GM12878 (cell line): Measurements from ENCODE around the gene FLACC1. TPM values are rescaled to one million over a fixed set of nuclear protein-coding genes. Genes with fewer than 3 reads are reported as not detected.

Experiments used
- ATAC-seq: fragments of 200-7000 bp; cut with Tn5 transposase; 3 replicates; pipeline ENCODE4 v1.9.1; 2020; ENCODE audit warnings: mild to moderate bottlenecking, moderate library complexity
- BruUV-seq: library from RNA; stranded (reverse); fragments of 400-500 nt; replicated peaks from 2 replicates; lab custom pipeline; 2021; lab: Mats Ljungman, UMichigan
- CTCF ChIA-PET: fragments of 300-600 bp; sonication (Branson Sonifier 250); formaldehyde crosslinking; extraction: SDS; loops from one replicate; lab custom pipeline; 2021; ENCODE audit warnings: inconsistent platforms; lab: Yijun Ruan, JAX
- POLR2A ChIA-PET: fragments of 350-600 bp; formaldehyde crosslinking; extraction: SDS; loops from one replicate; lab custom pipeline; 2021; ENCODE audit warnings: inconsistent platforms; lab: Charles Lee
- RAD21 ChIA-PET: fragments of 300-600 bp; sonication (Branson Sonifier 250); formaldehyde crosslinking; loops from one replicate; lab custom pipeline; 2023; ENCODE audit warnings: antibody characterized with exemption; ENCODE audit not compliant: unreplicated experiment; lab: Charles Lee
- SMC1A ChIA-PET: fragments of 300-600 bp; sonication (Branson Sonifier 250); formaldehyde crosslinking; loops from one replicate; lab custom pipeline; 2023; ENCODE audit not compliant: unreplicated experiment, uncharacterized antibody; lab: Charles Lee
- DNase-seq: peaks from one replicate; pipeline ENCODE4 v3.0.0-alpha.2; 2011; ENCODE audit warnings: low read depth, low spot score
- FAIRE-seq: peaks from 3 replicates; lab custom pipeline; 2011; peaks lifted over from hg19 to GRCh38; lab: Jason Lieb, UNC
- H2AFZ ChIP-seq: 2 replicates; pipeline ENCODE4 v1.6.0; 2011; ENCODE audit warnings: low read depth, low read length, control low read depth; ENCODE audit not compliant: control insufficient read depth
- H3K27ac ChIP-seq: 2 replicates; pipeline ENCODE4 v1.5.1; 2011; ENCODE audit warnings: control low read depth; ENCODE audit not compliant: control insufficient read depth, insufficient read depth
- H3K27me3 ChIP-seq, 2 experiments: replicated peaks in 1 of 2; 2 replicates each; pipeline versions ENCODE4 v1.6.0 to v1.6.1; 2011; ENCODE audit warnings: low read length in 1 of 2; ENCODE audit not compliant: control insufficient read depth in 2 of 2, insufficient read depth in 2 of 2
- H3K36me3 ChIP-seq, 2 experiments: 2 replicates each; pipeline ENCODE4 v1.5.1; 2011; ENCODE audit warnings: low read length in 1 of 2; ENCODE audit not compliant: control insufficient read depth in 2 of 2, insufficient read depth in 2 of 2
- H3K4me1 ChIP-seq: 2 replicates; pipeline ENCODE4 v1.6.1; 2011; ENCODE audit warnings: mild to moderate bottlenecking, low read length, moderate library complexity, mixed read lengths; ENCODE audit not compliant: control insufficient read depth, insufficient read depth
- H3K4me2 ChIP-seq: 2 replicates; pipeline ENCODE4 v1.6.0; 2011; ENCODE audit warnings: control low read depth; ENCODE audit not compliant: control insufficient read depth, insufficient read depth
- H3K4me3 ChIP-seq: fragments of 200-600 bp; sonication (generic); 2 replicates; pipeline ENCODE4 v1.5.1; 2016
- H3K79me2 ChIP-seq: 2 replicates; pipeline ENCODE4 v1.6.0; 2011; ENCODE audit warnings: low read length; ENCODE audit not compliant: control insufficient read depth, insufficient read depth
- H3K9ac ChIP-seq: 2 replicates; pipeline ENCODE4 v1.8.0; 2011; ENCODE audit warnings: low read length, control low read depth, mixed read lengths; ENCODE audit not compliant: control insufficient read depth, insufficient read depth
- H3K9me3 ChIP-seq: replicated peaks from 3 replicates; pipeline ENCODE4 v1.5.1; 2011; ENCODE audit warnings: mild to moderate bottlenecking, low read length; ENCODE audit not compliant: control insufficient read depth, insufficient read depth
- H4K20me1 ChIP-seq: 2 replicates; pipeline ENCODE4 v1.6.0; 2011; ENCODE audit not compliant: control insufficient read depth, insufficient read depth
- BHLHE40 ChIP-seq, 2 experiments: fragments of 450-650 bp in 1 of 2; IDR thresholded peaks; 2 replicates each; pipeline ENCODE4 v1.6.1; 2011 to 2017; ENCODE audit warnings: low read depth in 2 of 2, borderline replicate concordance in 1 of 2, improper control_type of control experiment in 1 of 2, low read length in 1 of 2, mild to moderate bottlenecking in 1 of 2
- DPF2 ChIP-seq: fragments of 450-650 bp; IDR thresholded peaks from 2 replicates; pipeline ENCODE4 v1.6.1; 2017; ENCODE audit warnings: mild to moderate bottlenecking
- GABPA ChIP-seq: IDR thresholded peaks from 2 replicates; pipeline ENCODE4 v1.6.1; 2014; ENCODE audit warnings: antibody characterized with exemption, low read depth, mild to moderate bottlenecking, inconsistent platforms
- IKZF1 ChIP-seq: fragments of 450-650 bp; conservative IDR thresholded peaks from 2 replicates; pipeline ENCODE4 v1.6.1; 2017; ENCODE audit warnings: antibody characterized with exemption, mild to moderate bottlenecking
- IKZF2 ChIP-seq, 2 experiments: fragments of 450-650 bp; IDR thresholded peaks; 2 replicates each; pipeline ENCODE4 v1.6.1; 2017; ENCODE audit warnings: mild to moderate bottlenecking in 2 of 2, moderate library complexity in 2 of 2
- NFXL1 ChIP-seq: fragments of 450-650 bp; IDR thresholded peaks from 2 replicates; pipeline ENCODE4 v1.6.1; 2017; ENCODE audit warnings: antibody characterized with exemption, mild to moderate bottlenecking, borderline replicate concordance
- RUNX3 ChIP-seq: IDR thresholded peaks from 2 replicates; pipeline ENCODE4 v1.6.1; 2012; ENCODE audit warnings: low read length, inconsistent platforms
- WGBS: methylation state at CpG from one replicate; pipeline ENCODE4 v1.1.6; 2016; ENCODE audit warnings: low lambda C conversion rate; ENCODE audit not compliant: insufficient replicate concordance, insufficient coverage; ENCODE audit errors: missing lambda C conversion rate; 5-methylcytosine and 5-hydroxymethylcytosine counted together
- in situ Hi-C: fragments of 300-500 bp; cut with MboI; formaldehyde crosslinking; loops from 9 replicates; pipeline ENCODE4 v1.14.3; 2018; ENCODE audit warnings: mixed read lengths
- intact Hi-C: fragments of 100-400 bp; cut with micrococcal nuclease; formaldehyde crosslinking; loops from one replicate; pipeline ENCODE4 v1.14.2; 2022; ENCODE audit not compliant: unreplicated experiment
- polyA plus RNA-seq, 11 experiments: library from polyadenylated mRNA; depleted of rRNA in 4 of 11; unstranded in 6 of 11; stranded (reverse) in 5 of 11; fragments of >200 nt; fragmentation: Nextera tagmentation in 4 of 11; fragmentation: Illumina TruSeq in 1 of 11; extraction: Ambion mirVana in 4 of 11; extraction: Trizol in 1 of 11; gene quantifications; 1 replicate in 1 of 11; 2 replicates in 10 of 11; pipeline versions ENCODE4 v1.2.1 to v1.2.3, GENCODE V29; 2011 to 2016; ENCODE audit warnings: inconsistent platforms in 2 of 11, missing spikeins in 2 of 11, low read depth in 1 of 11
- total RNA-seq, 4 experiments: library from RNA; depleted of rRNA in 3 of 4; stranded (reverse); fragments of >200 nt in 3 of 4; fragmentation: Illumina TruSeq in 1 of 4; extraction: Trizol in 1 of 4; gene quantifications; 2 replicates each; pipeline versions ENCODE4 v1.2.1 to v1.2.3, GENCODE V29; 2013 to 2021
- TF ChIP-seq, protein P1 (sequence below): IDR thresholded peaks from 2 replicates; pipeline ENCODE4 v1.6.1; 2011; ENCODE audit warnings: mild to moderate bottlenecking, low read depth, low read length, moderate library complexity; ENCODE audit not compliant: insufficient replicate concordance
- TF ChIP-seq, protein P2 (sequence below): fragments of 450-650 bp; IDR thresholded peaks from 2 replicates; pipeline ENCODE4 v1.6.1; 2016; ENCODE audit warnings: mild to moderate bottlenecking

FLACC1 gene
- total and polyA plus RNA-seq, 10 of the 15 experiments (the other 5 are each of a cell fraction or from before 2014, with no cell fraction given): 0.08 to 0.54 (median 0.30) TPM; not detected in 2

DNA sequence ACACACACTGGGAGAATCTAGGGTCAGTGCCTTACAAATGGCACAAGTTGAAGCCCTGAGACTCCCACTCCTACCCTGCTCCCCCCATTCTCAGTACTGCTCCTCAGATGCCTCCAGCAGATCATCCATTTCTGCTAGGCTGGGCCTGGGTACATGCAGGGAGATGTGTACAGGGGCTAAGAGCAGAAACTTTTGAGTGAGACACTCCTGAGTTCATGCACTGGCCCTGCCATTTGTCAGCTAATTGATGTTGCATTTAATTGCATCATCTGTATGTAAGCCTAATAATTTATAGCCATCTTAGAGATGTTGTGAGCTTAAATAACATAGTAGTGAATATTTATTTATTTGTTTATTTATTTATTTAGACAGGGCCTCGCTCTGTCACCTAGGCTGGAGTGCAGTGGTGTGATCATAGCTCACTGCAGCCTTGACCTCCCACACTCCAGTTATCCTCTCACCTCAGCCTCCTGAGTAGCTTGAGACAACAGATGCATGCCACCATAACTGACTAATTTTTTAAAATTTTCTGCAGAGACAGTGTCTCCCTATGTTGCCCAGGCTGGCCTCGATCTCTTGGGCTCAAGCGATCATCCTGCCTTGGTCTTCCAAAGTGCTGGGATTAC, 101.6 kb downstream of the FLACC1 start (continued):
- no peak for TF ChIP-seq RUNX3

GRCh38 chr2:201254081-201254730, 102.9 kb downstream of the FLACC1 start:
- H3K4me1 ChIP-seq: peaks cover 27% of the 10 kb centered on the region
- POLR2A ChIA-PET: interaction anchor here (0.6 to 2.0 kb wide), 8 partner anchors 9 to 134 kb away, joined by 3 to 9 read pairs (median 5); no protein-coding TSS in a partner anchor
- no TSS peak for BruUV-seq
- CTCF ChIA-PET: interaction anchor here (1.3 to 6.6 kb wide), 4 partner anchors 17 to 109 kb away, joined by 3 to 34 read pairs (median 7); no protein-coding TSS in a partner anchor
- TF ChIP-seq DPF2: no peak
- peak; percentile 29 to 55; a peak in 1 of 4 replicates for TF ChIP-seq IKZF2 (IDR thresholded peaks at IDR 0.05)
- TF ChIP-seq, protein P1, sequence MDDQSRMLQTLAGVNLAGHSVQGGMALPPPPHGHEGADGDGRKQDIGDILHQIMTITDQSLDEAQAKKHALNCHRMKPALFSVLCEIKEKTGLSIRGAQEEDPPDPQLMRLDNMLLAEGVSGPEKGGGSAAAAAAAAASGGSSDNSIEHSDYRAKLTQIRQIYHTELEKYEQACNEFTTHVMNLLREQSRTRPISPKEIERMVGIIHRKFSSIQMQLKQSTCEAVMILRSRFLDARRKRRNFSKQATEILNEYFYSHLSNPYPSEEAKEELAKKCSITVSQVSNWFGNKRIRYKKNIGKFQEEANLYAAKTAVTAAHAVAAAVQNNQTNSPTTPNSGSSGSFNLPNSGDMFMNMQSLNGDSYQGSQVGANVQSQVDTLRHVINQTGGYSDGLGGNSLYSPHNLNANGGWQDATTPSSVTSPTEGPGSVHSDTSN: peak; percentile 43
- no peak for TF ChIP-seq NFXL1
- TF ChIP-seq, protein P2, sequence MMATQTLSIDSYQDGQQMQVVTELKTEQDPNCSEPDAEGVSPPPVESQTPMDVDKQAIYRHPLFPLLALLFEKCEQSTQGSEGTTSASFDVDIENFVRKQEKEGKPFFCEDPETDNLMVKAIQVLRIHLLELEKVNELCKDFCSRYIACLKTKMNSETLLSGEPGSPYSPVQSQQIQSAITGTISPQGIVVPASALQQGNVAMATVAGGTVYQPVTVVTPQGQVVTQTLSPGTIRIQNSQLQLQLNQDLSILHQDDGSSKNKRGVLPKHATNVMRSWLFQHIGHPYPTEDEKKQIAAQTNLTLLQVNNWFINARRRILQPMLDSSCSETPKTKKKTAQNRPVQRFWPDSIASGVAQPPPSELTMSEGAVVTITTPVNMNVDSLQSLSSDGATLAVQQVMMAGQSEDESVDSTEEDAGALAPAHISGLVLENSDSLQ: peak; percentile 80
- TF ChIP-seq BHLHE40 (IDR thresholded peaks at IDR 0.05; ENCODE audit: borderline replicate concordance in 1 of 2, low read depth in 2 of 2, low read length in 1 of 2): 0 out of 4 replicates have a peak, but pooled peaks of 1 of the 2 experiments have one; percentile 11
- TF ChIP-seq GABPA: no peak
- peak; percentile 36 for TF ChIP-seq IKZF1
- no peaks in the 10 kb centered on the region; the same call in 1 of the 2 replicates for H3K79me2 ChIP-seq
- in situ Hi-C loops (no loop called here), intact Hi-C loops (loop anchor here (5.0 kb wide), 1 partner anchor 137 kb away; the partner anchor contains the start of gene CFLAR)
- ATAC-seq (no peak), DNase-seq (no peak), FAIRE-seq (no peak)
- H3K9me3 ChIP-seq: no peaks in the 10 kb centered on the region; the same call in 2 of the 3 replicates
- H3K36me3 ChIP-seq: no peaks in the 10 kb centered on the region; a peak in 2 of 4 replicates
- SMC1A ChIA-PET: interaction anchor here (0.7 to 7.3 kb wide), 8 partner anchors 8 to 111 kb away, joined by 3 to 68 read pairs (median 4); partner anchors contain the start of gene CASP8
- 99% methylated on average over 5 of the region's 5 CpGs for WGBS
- H2AFZ ChIP-seq: no peak overlapping the region
- H3K27me3 ChIP-seq: no peaks in the 10 kb centered on the region
- RAD21 ChIA-PET: interaction anchor here (0.7 to 4.4 kb wide), 5 partner anchors 10 to 771 kb away, joined by 4 to 33 read pairs (median 9); no protein-coding TSS in a partner anchor
- H4K20me1 ChIP-seq: no peaks in the 10 kb centered on the region
- H3K4me2 ChIP-seq: no peak overlapping the region
- H3K27ac ChIP-seq: no peak overlapping the region
- no peak overlapping the region for H3K4me3 ChIP-seq
- H3K9ac ChIP-seq: no peak overlapping the region
